ENCODE measurements around the gene ZNF236. TPM values are rescaled to one million over a fixed set of nuclear protein-coding genes. Genes with fewer than 3 reads are reported as not detected.

The ZNF236 gene
- total and polyA plus RNA-seq, 7 donors = 0.60 to 26.6 (median 18.9) TPM

DNA sequence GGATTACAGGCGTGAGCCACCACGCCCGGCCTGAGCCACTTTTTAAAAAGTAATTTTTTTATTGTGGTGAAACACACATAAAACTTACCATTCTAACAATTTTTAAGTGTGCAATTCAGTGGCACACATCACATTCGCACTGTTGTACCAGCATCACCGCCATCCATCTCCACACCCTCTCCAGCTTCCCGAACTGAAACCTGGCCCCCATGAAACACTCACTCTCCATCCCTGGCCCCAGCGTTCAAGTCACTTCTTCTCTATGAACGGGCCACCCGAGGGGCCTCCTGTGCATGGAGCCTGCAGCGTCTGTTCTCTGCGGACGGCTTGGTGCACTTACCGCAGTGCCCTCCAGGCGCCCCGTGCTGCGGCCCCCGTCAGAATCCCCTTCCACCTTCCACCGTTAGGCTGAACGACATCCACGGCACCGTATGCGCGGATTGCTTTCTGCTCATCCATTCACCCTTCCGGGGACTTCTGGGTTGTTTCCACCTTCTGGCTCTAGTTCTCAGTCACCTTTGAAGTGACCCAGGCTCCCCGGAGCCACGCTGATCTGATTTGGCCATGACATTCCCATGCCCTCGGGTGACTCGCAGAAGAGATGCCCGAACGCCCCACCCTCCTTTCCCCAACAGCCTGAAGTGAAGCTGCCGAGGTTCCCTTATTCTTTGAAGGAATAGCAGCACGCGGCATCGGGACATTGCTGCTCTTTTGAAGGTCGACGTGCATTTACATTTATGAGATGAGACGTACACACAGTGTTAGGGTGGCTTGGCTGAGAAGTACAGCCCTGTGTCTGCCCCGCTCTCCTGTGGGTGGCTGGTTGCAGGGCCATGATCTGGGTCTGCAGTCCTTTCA lies 175.8 kb downstream of the ZNF236 start:
- no peaks in the 10 kb centered on the region for H3K36me3 ChIP-seq
- H3K9me3 ChIP-seq = peaks cover 0 to 2% (median 0%) of the 10 kb centered on the region in 4 donors
- no peaks in the 10 kb centered on the region for H3K27me3 ChIP-seq
- 89 to 92% methylated on average over 38 of the region's 38 CpGs for WGBS, 2 donors
- intact Hi-C loops (cut with DNase I) = no loop called here
- TF ChIP-seq EP300 (IDR thresholded peaks at IDR 0.05) = no peak
- TF ChIP-seq POLR2A (IDR thresholded peaks at IDR 0.05) = no peak
- no peak for TF ChIP-seq POLR2AphosphoS5 (IDR thresholded peaks at IDR 0.05)
- TF ChIP-seq, protein P1, sequence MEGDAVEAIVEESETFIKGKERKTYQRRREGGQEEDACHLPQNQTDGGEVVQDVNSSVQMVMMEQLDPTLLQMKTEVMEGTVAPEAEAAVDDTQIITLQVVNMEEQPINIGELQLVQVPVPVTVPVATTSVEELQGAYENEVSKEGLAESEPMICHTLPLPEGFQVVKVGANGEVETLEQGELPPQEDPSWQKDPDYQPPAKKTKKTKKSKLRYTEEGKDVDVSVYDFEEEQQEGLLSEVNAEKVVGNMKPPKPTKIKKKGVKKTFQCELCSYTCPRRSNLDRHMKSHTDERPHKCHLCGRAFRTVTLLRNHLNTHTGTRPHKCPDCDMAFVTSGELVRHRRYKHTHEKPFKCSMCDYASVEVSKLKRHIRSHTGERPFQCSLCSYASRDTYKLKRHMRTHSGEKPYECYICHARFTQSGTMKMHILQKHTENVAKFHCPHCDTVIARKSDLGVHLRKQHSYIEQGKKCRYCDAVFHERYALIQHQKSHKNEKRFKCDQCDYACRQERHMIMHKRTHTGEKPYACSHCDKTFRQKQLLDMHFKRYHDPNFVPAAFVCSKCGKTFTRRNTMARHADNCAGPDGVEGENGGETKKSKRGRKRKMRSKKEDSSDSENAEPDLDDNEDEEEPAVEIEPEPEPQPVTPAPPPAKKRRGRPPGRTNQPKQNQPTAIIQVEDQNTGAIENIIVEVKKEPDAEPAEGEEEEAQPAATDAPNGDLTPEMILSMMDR (IDR thresholded peaks at IDR 0.05) = no peak
- H3K4me3 ChIP-seq = no peak overlapping the region
- peaks cover 0 to 6% (median 3%) of the 10 kb centered on the region in 4 donors for H3K4me1 ChIP-seq
- no peak for DNase-seq
- no peak overlapping the region for H3K27ac ChIP-seq

DNA sequence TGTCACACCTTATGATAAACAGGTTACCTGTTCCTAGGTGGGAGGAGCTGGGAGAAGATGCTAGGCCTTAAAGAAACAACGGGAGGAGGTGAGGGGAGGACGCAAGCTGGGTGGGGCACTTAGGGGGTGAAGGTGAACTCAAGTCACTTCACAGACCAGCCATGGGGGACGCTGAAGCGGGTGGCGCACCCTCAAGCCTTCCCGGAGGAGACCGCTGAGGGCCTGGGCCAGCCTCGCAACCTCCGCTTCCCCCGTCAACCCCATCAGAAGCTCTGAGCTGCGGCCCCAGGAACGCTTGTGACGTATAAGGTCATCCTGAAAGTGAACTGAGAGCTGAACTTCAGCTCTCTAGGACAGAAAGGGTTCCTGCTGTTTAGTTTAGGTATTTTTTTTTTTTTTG lies 176.7 kb downstream of the ZNF236 start:
- no peaks in the 10 kb centered on the region for H3K27me3 ChIP-seq
- peaks cover 0 to 2% (median 0%) of the 10 kb centered on the region in 4 donors for H3K9me3 ChIP-seq
- 91 to 93% methylated on average over 13 of the region's 13 CpGs for WGBS, 2 donors
- H3K36me3 ChIP-seq = no peaks in the 10 kb centered on the region
- TF ChIP-seq POLR2A (IDR thresholded peaks at IDR 0.05) (no peak), POLR2AphosphoS5 (IDR thresholded peaks at IDR 0.05) (no peak), EP300 (IDR thresholded peaks at IDR 0.05) (no peak)
- TF ChIP-seq, protein P1 (IDR thresholded peaks at IDR 0.05) = no peak
- H3K27ac ChIP-seq = no peak overlapping the region
- DNase-seq = no peak
- intact Hi-C loops (cut with DNase I) = no loop called here
- no peak overlapping the region for H3K4me3 ChIP-seq
- peaks cover 0 to 6% (median 3%) of the 10 kb centered on the region in 4 donors for H3K4me1 ChIP-seq

DNA sequence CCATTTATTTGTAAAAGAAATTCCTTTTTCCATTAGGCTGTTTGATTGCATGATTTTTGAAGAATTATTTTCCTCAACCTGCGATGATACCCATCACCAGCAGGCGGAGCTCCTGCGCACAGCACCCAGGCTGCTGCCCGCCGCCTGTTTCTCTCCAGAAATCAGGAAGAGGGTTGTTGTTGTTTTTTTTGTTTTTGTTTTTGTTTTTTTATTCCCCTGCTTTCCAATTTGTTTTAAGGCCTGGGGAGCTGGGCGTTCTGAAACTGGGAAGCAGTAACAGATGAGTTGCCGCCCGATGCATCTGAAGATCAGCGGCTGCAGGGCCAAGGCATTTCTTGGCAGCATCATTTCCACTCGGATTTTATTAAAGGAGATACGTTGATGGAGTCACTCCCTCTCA lies 178.2 kb downstream of the ZNF236 start:
- Histone ChIP-seq H3K36me3 (no peaks in the 10 kb centered on the region), H3K27me3 (no peaks in the 10 kb centered on the region), H3K27ac (no peak overlapping the region), H3K4me3 (peak overlapping the region in 2 of 4 donors; percentile 20 to 23), H3K4me1 (peaks cover 0 to 6% (median 3%) of the 10 kb centered on the region in 4 donors), H3K9me3 (no peaks in the 10 kb centered on the region)
- peak; percentile 75 for DNase-seq
- WGBS, 2 donors = 22 to 25% methylated on average over 11 of the region's 11 CpGs
- TF ChIP-seq POLR2AphosphoS5 (IDR thresholded peaks at IDR 0.05) (no peak), EP300 (IDR thresholded peaks at IDR 0.05) (no peak), POLR2A (IDR thresholded peaks at IDR 0.05) (no peak)
- TF ChIP-seq, protein P1 (IDR thresholded peaks at IDR 0.05) = peak; percentile 70 to 98 (median 92)
- intact Hi-C loops (cut with DNase I) = loop anchor here (2.0 to 5.0 kb wide), 3 partner anchors 57 to 650 kb away; no protein-coding TSS in a partner anchor

DNA sequence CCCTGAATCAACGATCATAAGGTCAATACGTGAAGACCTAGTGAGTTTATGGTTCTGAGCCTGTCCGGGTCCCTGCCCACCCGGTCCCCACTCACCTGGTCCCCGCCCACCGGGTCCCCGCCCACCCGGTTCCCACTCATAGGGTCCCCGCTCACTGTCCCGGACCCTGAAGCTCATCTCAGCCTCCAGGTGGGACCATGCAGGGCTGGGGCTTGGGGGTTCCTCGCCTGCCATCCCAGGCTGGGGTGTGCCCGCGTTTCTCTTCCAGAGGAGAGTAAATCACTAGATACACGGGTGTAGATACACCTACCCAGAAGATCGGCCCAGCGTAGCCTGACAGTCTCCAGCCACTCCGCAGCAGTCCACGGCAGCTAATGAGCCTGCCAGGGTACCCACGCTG lies 178.7 kb downstream of the ZNF236 start:
- H3K4me1 ChIP-seq = peaks cover 0 to 6% (median 3%) of the 10 kb centered on the region in 4 donors

More for the DNA sequence above, 178.7 kb downstream of the ZNF236 start:
- intact Hi-C loops (cut with DNase I) = loop anchor here (2.0 to 5.0 kb wide), 3 partner anchors 56 to 650 kb away; no protein-coding TSS in a partner anchor
- Histone ChIP-seq H3K4me3 (no peak overlapping the region), H3K36me3 (no peaks in the 10 kb centered on the region), H3K27me3 (no peaks in the 10 kb centered on the region), H3K9me3 (no peaks in the 10 kb centered on the region), H3K27ac (no peak overlapping the region)
- TF ChIP-seq EP300 (IDR thresholded peaks at IDR 0.05) (no peak), POLR2A (IDR thresholded peaks at IDR 0.05) (no peak), POLR2AphosphoS5 (IDR thresholded peaks at IDR 0.05) (no peak)
- TF ChIP-seq, protein P1 (IDR thresholded peaks at IDR 0.05) = no peak
- 74 to 88% methylated on average over 19 of the region's 19 CpGs for WGBS, 2 donors
- DNase-seq = no peak

Measured in sigmoid colon (tissue), 7 donors.